Activated CD4-positive, alpha-beta T cell treated with anti-CD3 and anti-CD28 coated beads for 4 hours (primary cell): Measurements from ENCODE around the gene DNAJA3.
A peak's percentile ranks its signal among the peaks of the same experiment; 100 is the strongest.

Source experiments
- DNase-seq, 2 donors: peaks; one replicate each; pipeline ENCODE4 v3.0.0-alpha.2; 2020

Gene DNAJA3

DNA sequence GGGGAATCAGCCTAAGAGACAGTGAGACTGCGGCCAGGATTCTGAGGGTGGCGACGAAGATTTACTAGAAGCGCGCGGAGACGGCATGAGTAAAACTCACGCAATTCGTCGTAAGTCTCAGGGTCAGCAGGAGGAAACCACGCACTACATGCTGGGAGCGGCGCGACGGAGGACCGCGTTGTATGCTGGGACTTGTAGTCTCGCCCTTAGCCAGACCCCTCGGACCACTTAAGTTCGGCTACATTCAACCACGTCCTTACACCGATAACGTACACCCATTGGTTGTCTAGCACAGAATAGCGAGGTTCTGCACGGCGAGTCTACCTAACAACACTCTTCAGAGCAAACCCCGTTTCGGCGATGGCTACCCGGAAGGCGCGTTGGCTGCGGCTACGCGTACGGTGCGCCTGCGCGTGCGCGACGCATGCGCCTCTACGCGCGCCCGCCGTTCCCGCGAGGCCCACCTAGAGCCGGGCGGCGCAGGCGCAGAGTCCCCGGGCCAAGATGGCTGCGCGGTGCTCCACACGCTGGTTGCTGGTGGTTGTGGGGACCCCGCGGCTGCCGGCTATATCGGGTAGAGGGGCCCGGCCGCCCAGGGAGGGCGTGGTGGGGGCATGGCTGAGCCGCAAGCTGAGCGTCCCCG lies at the start of gene DNAJA3:
TSS of gene DNAJA3 (plus strand) at position 491 of the 643 bp plus-strand sequence. CDS start at position 505, 14 bp downstream.
- DNase-seq = peak; percentile 87 to 94

DNA sequence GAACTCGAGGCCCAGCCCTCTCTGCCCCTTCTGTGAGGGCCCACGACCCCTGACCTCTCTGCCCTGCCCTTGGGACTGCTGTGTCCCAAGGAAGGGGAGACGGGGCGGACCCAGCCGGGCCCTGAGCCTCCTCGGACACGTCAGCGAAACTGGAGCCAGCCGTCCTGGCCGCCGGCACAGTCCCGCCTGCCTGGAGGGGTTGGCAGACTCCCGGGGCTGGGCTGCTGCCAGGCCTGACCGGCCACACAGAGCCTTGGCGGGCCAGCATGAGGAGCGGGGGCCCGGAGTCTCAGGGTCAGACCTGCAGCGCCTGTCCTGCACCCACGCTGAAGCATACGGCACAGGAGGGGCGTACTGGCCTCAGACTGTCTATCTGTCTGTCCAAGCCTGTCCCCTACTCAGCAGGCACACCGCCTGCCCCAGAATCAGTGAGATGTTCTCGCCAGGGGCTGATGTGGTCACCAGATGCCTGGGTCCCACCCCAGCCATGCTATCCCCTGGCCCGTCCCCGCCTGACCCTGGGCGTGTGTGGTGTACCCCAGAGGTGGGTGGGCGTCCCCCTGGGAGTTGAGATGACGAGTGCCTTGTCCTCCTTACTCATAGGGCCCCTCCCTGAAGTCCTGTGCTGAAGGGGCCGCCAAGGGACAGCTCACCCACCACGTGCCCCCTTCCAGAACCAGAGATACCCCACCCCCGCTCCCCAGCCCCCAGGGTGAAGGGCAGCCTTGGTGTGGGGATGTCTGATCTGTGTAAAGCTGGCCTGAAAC lies 49.4 kb upstream of the DNAJA3 start:
- DNase-seq = no peak

DNA sequence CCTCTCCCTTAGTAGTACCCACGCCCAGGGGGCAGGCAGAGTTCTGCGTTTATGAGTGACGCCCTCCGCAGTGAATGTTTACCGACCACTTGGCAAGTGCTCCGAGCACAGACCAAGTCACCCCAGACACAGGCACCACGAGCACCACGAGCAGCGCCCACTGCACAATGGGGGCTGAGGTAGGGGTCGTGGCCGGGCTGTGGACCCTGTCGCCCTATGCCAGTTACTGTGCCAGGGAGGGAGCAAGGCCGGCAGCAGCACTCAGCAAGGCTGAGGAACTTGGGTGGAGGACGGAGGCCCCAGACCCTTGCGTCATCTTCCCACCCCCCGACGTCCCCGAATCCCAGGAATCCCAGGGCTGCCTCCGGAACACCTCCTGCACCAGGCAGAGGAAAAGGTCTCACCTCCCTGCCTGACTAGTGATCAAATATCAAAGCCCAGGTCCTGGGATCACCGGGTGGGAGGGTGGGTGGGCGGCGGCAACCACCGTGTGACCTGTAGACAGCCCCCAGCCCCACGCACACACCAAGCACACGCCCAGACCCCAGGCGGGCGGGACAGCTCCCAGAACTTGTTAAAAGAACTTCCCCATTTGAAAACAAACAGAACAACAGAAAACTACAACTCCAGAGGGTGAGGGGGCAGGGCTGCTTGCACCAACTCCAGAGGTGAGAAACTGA lies 48.6 kb upstream of the DNAJA3 start:
- DNase-seq = no peak

DNA sequence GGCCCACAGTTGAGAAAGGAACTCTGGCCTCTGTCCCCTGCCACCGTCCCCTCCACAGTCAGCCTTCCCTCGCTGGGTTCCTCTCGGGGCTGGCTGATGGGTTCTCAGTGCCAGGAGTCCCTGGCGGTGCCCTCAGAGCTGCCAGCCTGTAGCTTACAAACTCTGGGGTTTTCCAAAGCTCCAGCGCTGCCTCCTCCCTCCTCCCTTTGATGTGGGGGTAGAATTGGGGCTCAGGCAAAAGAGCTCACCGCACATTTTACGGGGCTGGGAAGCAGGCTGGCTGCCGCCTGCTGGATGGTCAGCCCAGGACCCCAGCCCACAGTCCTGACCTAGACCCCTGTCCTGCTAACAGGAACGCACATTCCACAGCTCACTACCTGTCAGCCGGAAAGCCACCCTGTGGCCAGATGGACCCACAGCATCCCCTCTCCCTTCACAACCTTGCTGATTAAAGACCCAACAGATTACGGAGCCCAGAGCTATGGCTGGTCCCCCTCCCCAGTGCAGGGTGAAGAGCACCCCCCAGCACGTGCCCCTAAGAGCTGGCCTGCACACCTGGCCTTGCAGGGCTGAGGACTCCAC lies 48.0 kb upstream of the DNAJA3 start:
- DNase-seq = no peak

DNA sequence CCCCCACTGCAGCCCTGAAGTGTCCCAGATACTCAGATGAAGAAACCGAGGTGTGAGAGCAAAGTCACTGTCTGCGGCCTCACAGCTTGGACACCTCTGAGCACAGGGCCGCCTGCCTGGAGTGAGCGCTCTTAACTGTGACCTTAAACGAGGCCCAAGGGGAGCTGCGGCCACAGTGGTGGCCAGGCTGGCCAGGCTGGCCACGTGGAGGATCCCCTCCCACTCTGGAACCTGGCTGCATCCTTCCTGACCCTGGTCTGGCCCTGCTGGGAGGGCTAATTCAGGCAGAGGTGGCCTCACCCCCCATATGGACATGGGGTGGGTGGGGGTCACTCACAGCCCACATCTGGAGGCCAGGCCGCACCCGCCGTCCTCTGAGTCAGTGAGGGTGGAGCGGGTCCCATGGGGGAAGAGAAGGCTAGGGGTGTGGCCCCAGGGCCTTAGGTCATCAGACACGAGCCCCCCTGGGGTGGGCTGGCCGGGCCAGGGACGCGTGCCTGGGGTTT lies 47.5 kb upstream of the DNAJA3 start:
- DNase-seq = no peak

DNA sequence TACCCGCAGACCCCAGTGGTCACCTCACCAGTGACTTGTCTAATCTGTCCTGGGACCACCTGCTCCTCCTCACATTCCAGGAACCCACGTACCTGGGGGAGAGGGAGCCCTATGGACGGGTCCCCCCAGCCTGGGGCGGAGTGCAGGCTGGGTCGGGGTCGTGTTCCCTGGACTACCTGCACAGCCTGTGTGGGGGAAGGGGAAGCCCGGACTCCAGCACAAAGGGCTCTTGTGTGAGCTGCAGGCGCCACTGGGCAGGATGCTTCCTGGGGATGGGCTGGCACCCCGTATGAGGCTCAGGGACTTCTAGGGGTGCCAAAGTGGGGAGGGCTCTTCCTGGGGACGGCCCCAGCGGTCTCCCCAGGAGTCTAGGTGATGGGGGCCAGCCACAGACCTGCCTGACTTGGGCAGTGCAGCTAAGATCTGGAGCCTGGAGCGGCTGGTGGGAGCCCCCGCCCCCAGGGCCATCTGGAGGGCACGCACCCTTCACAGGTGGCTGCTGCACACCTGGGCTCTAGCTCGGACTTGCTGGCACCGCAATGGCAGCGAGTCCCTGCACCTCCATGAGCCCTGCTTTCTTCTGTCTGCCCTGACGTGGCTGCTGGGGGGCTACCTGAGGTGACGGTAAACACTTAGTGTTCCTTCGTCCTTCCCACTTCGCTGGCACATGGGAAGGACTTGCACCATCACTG lies 46.5 kb upstream of the DNAJA3 start:
- DNase-seq = no peak

DNA sequence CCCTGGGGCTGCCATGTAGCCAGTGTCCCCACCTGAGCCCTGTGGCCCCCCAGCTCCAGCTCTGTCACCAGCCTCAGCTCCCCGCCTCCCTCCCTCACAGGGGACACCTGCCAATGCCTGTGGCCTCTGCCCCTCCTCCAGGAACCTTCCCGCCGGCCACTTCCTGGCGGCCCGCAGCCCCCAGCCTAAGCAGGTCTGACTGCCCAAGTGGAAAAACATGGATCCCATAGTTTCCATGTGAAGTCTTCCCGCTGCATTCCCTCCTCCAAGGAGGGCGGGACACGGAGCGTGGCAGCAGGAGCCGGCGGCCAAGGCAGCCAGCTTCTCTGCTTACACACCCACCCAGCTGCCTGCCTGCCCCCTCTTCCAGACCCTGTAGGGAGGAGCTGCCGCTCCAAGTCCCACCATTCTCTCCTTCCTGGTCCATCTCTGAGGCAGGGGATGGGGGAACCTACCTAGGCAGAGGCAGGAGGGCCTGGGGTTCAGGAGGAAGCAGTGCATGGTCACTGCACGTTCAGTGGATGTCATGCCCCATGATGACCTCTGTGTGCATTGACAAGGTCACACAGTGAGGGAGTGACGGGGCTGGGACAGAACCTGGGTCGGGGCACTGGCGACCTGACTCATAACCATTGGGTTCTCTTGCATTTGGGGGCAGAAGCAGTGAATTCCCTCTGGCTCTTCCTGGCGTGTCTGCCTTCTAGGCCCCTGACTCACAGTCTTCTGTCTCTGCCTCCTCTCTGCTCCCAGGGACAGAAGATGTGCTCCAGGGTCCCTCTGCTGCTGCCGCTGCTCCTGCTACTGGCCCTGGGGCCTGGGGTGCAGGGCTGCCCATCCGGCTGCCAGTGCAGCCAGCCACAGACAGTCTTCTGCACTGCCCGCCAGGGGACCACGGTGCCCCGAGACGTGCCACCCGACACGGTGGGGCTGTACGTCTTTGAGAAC lies 45.3 kb upstream of the DNAJA3 start:
- DNase-seq = no peak

DNA sequence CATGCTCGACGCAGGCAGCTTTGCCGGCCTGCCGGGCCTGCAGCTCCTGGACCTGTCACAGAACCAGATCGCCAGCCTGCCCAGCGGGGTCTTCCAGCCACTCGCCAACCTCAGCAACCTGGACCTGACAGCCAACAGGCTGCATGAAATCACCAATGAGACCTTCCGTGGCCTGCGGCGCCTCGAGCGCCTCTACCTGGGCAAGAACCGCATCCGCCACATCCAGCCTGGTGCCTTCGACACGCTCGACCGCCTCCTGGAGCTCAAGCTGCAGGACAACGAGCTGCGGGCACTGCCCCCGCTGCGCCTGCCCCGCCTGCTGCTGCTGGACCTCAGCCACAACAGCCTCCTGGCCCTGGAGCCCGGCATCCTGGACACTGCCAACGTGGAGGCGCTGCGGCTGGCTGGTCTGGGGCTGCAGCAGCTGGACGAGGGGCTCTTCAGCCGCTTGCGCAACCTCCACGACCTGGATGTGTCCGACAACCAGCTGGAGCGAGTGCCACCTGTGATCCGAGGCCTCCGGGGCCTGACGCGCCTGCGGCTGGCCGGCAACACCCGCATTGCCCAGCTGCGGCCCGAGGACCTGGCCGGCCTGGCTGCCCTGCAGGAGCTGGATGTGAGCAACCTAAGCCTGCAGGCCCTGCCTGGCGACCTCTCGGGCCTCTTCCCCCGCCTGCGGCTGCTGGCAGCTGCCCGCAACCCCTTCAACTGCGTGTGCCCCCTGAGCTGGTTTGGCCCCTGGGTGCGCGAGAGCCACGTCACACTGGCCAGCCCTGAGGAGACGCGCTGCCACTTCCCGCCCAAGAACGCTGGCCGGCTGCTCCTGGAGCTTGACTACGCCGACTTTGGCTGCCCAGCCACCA lies 44.4 kb upstream of the DNAJA3 start:
- DNase-seq = no peak

DNA sequence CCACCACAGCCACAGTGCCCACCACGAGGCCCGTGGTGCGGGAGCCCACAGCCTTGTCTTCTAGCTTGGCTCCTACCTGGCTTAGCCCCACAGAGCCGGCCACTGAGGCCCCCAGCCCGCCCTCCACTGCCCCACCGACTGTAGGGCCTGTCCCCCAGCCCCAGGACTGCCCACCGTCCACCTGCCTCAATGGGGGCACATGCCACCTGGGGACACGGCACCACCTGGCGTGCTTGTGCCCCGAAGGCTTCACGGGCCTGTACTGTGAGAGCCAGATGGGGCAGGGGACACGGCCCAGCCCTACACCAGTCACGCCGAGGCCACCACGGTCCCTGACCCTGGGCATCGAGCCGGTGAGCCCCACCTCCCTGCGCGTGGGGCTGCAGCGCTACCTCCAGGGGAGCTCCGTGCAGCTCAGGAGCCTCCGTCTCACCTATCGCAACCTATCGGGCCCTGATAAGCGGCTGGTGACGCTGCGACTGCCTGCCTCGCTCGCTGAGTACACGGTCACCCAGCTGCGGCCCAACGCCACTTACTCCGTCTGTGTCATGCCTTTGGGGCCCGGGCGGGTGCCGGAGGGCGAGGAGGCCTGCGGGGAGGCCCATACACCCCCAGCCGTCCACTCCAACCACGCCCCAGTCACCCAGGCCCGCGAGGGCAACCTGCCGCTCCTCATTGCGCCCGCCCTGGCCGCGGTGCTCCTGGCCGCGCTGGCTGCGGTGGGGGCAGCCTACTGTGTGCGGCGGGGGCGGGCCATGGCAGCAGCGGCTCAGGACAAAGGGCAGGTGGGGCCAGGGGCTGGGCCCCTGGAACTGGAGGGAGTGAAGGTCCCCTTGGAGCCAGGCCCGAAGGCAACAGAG lies 43.5 kb upstream of the DNAJA3 start:
- DNase-seq = no peak

DNA sequence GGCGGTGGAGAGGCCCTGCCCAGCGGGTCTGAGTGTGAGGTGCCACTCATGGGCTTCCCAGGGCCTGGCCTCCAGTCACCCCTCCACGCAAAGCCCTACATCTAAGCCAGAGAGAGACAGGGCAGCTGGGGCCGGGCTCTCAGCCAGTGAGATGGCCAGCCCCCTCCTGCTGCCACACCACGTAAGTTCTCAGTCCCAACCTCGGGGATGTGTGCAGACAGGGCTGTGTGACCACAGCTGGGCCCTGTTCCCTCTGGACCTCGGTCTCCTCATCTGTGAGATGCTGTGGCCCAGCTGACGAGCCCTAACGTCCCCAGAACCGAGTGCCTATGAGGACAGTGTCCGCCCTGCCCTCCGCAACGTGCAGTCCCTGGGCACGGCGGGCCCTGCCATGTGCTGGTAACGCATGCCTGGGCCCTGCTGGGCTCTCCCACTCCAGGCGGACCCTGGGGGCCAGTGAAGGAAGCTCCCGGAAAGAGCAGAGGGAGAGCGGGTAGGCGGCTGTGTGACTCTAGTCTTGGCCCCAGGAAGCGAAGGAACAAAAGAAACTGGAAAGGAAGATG lies 42.8 kb upstream of the DNAJA3 start:
- DNase-seq = no peak

DNA sequence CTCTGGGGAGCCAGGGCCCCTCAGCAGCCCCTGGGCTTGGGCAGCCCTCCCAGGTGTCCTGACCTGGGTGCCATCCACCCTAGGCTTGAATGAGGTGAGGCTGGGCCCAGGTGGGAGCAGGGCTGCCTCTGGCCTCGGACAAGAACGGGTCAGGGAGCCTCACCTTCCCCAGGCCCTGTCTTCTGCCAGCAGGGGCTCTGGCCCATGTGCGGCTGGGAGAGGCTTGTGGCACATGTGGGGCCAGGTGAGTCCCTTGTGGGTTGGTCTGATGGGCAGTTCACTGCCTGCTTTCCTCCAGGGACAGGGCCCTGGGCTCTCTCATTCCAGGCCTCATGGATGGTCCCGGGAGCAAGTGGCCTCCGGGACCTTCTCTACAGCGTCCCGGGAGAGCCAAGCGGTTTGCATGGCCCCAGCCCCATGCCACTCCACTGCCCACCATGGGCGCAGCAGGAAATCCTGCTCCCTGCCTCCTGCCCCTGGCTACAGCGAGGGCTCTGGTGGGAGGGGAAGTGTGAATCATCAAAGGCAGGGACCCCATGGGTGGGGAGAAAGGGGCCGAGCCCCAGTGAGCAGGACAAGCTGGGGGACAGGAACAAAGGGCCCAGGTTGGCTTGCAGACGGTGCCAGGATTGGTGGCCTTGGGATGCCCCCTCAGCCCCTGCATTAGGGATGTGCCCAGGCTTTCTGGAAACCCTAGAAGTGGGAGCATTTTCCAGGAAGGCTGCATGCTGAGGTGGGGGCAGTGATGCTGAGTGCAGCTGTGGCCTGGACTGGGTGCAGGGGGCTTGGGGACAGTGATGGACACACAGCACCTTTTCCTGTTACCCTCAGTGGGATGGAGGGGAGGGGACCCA lies 41.9 kb upstream of the DNAJA3 start:
- DNase-seq = no peak

DNA sequence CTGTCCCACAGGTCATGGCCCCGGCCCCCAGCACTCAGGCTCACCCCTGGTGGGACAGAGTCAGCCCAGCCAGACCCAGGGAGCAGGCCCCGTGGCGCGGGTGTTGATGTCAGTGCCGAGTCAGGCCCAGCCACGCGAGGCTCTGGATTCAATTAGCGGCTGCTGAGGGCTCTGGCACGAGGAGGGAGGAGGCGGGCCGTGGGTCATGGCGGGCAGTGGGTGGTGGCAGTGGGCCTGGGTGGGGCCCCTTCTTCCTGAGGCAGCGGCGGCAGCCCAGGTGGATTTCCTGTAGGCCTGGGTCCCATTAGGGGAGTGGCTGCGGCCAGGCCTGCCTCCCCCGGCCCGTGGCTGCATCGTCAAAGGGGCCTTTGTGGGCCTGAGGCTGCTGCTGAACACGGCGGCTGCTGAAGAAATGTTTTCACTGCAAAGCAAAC lies 41.1 kb upstream of the DNAJA3 start:
- DNase-seq = no peak

DNA sequence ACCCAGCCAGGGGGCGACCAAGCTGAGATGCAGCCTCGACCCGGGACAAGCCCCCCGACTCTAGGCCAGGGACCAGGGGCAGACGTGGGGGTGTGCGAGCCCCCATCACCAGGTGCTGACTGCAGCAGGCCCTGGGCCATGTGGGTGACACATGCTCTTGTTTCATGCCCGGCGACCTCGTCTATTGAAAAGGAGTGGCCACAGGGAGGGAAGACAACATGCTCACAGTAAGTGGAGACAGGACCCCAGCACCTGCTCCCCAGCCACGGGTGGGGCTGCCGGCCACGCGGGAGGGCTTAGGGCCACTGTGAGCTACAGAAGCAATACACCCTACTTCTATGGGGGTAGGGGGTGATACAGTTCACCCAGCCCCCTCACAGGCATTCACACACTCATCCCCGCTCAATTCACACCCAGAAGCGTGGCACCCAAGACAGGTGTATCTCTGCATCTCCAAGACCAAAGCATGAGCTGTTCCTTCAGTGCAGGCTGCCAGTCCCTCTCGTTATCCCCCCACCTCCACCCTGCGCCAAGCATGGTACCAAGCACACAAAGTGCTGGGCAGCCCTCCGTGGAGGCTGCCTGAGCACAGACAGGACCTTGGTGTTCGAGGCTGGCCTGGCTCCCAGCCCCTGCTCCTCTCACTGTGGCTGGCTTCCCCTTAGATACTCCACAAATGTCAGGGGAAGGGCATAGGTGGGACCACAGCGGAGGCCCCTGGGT lies 40.4 kb upstream of the DNAJA3 start:
- DNase-seq = no peak

DNA sequence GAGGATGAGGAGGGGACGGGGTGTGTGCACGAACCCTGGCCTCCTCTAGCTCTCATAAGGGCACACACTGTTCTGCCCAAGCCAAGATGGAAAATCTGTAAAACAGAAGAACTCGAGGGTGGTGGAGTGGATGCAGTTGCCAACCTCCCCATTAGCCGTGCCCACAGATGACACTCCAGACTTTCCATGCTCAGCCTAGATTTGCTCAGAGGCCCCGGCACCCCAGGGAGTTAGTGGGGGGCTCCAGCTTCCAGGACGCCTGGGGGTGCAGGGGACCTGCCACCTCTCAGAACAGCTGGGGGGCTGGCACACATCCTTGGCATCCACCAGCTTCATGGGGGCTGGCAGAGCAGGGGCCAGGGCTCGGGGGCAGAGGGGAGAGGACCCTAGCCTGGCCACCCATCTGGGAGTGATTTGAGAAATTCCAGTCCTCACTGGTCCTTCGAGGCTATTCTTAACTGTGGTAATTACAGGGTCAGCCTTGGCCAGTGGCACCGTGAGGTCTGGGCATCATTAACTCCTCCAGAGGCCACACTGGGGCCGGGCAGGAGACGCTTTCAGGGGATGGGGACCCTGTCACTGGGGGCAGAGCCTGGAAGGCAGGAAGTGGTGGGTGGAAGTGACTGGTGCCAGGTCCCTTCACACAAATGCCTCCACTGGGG lies 39.7 kb upstream of the DNAJA3 start:
- DNase-seq = no peak

DNA sequence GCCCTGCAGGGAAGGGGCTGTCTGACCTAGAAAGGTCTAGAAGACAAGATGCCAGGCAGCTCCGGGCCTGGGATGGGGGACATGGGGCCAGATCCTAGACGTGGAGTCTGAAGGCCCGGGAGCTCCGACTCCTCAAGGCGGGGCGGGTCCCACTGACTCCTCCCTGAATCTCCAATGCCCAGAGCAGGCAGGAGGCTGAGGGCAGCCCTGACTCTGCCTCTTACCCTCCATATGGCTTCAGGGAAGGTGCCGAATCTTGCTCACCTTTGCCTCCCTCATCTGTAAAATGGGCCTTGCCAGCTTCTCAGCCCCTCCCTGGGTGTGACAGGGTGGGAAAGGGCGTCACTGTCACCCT lies 39.2 kb upstream of the DNAJA3 start:
- no peak for DNase-seq

DNA sequence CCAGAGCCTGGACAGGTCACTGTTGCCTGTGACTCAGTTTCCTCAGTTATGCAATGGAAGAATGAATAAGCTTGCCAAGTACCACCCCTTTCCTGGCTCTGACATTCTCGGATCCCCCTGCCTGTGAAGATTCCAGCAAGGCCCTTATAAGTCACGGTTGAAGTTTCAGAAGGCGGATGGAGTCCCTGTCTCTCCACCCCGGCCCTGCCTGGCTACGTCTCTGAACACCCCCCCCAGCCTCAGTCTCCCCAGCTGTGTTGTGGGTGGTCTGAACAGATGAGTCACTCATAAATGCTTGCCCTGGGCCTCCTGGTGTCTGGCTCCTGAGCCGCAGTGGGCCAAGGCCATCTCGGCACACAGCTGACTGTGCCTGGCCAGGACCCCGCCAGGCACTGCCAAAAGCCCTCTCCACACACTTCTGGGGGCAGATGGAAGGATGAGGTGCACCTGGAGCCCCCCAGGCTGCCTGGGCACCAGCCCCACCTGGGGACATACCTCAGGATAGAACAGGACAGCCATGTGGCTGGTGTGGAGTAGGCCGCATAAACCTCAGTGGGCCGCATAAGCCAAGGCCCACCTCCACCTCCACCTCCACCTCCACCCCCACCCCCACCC lies 38.6 kb upstream of the DNAJA3 start:
- no peak for DNase-seq

DNA sequence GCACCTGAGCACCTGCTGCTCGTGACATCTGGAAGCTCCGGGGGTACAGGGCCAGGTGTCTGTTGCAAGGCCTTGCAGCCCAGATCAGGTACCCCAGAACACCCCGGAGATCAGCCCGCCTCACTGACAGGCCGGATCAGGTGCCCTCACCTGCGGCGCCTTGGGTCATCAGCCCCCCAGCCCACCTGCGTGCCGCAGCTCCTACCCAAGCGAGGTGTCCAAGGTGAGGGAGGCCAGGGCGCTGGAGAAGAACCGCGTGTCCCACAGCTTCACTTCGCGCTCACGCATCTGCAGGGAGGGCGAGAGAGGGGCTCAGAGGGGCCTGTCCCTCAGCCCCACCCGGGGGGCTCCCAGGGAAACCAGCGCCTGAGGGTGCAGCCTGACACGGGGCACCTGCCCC lies 37.9 kb upstream of the DNAJA3 start:
- no peak for DNase-seq
